Measurements from ENCODE around the gene ARFGAP3. TPM values are rescaled to one million over a fixed set of nuclear protein-coding genes. Genes with fewer than 3 reads are reported as not detected.

The ARFGAP3 gene
- total RNA-seq, 1 experiment from 2014 or later: 27.0 TPM

DNA sequence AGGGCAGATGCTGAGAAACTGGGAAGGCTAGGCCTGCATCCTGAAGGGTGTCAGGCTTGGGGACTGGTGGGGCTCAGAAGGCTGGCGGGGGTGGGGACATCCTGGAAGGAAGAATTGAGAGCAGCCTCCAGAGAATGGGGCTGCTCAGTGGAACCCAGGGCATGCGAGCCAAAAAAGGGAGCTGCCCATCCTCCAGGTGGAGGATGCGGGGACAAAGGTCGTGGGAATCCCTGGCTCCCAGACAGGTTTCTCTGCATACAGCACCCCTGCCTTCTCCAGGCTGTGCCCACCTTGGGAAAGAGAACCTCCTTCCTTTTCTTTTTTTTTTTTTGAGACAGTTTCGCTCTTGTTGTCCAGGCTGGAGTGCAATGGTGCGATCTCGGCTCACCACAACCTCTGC is 40.9 kb upstream of the ARFGAP3 start:
- Histone ChIP-seq H3K27me3 (ENCODE audit: control insufficient read depth, insufficient read depth, low read length) (no peaks in the 10 kb centered on the region), H3K27ac (ENCODE audit: low read length) (no peak overlapping the region), H3K4me1 (ENCODE audit: control insufficient read depth, insufficient read depth, low read length) (no peaks in the 10 kb centered on the region), H3K9me3 (ENCODE audit: control insufficient read depth, insufficient read depth, low read depth, low read length) (no peaks in the 10 kb centered on the region), H3K4me3 (ENCODE audit: low read depth in 2 of 2, low read length in 2 of 2) (no peak overlapping the region), H3K36me3 (ENCODE audit: control insufficient read depth, insufficient read depth, low read length) (no peaks in the 10 kb centered on the region)
- TF ChIP-seq TCF7L2 (IDR thresholded peaks at IDR 0.05; ENCODE audit: low read depth, low read length) (no peak), POLR2AphosphoS5 (IDR thresholded peaks at IDR 0.05; ENCODE audit: low read depth, low read length) (no peak), SIN3A (IDR thresholded peaks at IDR 0.05; ENCODE audit: borderline replicate concordance, insufficient read depth, low read depth, low read length) (no peak)
- TF ChIP-seq, protein P1, sequence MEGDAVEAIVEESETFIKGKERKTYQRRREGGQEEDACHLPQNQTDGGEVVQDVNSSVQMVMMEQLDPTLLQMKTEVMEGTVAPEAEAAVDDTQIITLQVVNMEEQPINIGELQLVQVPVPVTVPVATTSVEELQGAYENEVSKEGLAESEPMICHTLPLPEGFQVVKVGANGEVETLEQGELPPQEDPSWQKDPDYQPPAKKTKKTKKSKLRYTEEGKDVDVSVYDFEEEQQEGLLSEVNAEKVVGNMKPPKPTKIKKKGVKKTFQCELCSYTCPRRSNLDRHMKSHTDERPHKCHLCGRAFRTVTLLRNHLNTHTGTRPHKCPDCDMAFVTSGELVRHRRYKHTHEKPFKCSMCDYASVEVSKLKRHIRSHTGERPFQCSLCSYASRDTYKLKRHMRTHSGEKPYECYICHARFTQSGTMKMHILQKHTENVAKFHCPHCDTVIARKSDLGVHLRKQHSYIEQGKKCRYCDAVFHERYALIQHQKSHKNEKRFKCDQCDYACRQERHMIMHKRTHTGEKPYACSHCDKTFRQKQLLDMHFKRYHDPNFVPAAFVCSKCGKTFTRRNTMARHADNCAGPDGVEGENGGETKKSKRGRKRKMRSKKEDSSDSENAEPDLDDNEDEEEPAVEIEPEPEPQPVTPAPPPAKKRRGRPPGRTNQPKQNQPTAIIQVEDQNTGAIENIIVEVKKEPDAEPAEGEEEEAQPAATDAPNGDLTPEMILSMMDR (IDR thresholded peaks at IDR 0.05): no peak
- TF ChIP-seq, protein P2, sequence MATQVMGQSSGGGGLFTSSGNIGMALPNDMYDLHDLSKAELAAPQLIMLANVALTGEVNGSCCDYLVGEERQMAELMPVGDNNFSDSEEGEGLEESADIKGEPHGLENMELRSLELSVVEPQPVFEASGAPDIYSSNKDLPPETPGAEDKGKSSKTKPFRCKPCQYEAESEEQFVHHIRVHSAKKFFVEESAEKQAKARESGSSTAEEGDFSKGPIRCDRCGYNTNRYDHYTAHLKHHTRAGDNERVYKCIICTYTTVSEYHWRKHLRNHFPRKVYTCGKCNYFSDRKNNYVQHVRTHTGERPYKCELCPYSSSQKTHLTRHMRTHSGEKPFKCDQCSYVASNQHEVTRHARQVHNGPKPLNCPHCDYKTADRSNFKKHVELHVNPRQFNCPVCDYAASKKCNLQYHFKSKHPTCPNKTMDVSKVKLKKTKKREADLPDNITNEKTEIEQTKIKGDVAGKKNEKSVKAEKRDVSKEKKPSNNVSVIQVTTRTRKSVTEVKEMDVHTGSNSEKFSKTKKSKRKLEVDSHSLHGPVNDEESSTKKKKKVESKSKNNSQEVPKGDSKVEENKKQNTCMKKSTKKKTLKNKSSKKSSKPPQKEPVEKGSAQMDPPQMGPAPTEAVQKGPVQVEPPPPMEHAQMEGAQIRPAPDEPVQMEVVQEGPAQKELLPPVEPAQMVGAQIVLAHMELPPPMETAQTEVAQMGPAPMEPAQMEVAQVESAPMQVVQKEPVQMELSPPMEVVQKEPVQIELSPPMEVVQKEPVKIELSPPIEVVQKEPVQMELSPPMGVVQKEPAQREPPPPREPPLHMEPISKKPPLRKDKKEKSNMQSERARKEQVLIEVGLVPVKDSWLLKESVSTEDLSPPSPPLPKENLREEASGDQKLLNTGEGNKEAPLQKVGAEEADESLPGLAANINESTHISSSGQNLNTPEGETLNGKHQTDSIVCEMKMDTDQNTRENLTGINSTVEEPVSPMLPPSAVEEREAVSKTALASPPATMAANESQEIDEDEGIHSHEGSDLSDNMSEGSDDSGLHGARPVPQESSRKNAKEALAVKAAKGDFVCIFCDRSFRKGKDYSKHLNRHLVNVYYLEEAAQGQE (IDR thresholded peaks at IDR 0.05; ENCODE audit: insufficient read depth in 1 of 2, low read depth in 2 of 2, low read length in 1 of 2): no peak
- CTCF ChIA-PET: no interaction called here
- POLR2A ChIA-PET: no interaction called here
- ATAC-seq (no peak), DNase-seq (ENCODE audit: low read depth, low spot score) (no peak)
- intact Hi-C loops (cut with micrococcal nuclease; ENCODE audit: unreplicated experiment) (no loop called here), in situ Hi-C loops (cut with HindIII; ENCODE audit: low pct_unique_long_range_greater_than_20kb, low sequenced_read_pairs) (no loop called here)
- BruUV-seq (replicated peaks): no TSS peak

DNA sequence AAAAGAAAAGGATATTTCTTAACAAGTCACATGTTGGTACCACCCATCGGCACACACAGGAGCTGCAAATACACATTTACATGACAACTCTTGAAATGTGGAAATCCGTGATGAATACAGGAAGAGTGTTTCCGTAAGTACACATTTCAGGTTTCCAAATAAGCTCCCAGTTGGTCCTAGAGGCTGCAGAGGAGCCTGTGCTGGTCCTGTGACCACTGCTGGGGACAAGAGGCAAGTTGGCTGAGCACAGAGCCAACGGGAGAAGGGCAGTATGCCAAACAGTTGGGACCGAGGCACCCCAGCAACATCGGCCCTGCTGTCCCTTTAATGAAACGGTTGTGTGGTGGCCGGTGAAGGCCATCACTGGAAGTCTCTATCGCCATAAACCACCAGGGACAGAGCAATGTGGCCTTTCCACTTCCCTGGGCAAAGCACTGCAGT is 38.5 kb upstream of the ARFGAP3 start:
- POLR2A ChIA-PET: no interaction called here
- Histone ChIP-seq H3K9me3 (ENCODE audit: control insufficient read depth, insufficient read depth, low read depth, low read length) (no peaks in the 10 kb centered on the region), H3K27ac (ENCODE audit: low read length) (no peak overlapping the region), H3K27me3 (ENCODE audit: control insufficient read depth, insufficient read depth, low read length) (no peaks in the 10 kb centered on the region), H3K36me3 (ENCODE audit: control insufficient read depth, insufficient read depth, low read length) (no peaks in the 10 kb centered on the region), H3K4me3 (ENCODE audit: low read depth in 2 of 2, low read length in 2 of 2) (no peak overlapping the region), H3K4me1 (ENCODE audit: control insufficient read depth, insufficient read depth, low read length) (no peaks in the 10 kb centered on the region)
- TF ChIP-seq POLR2AphosphoS5 (IDR thresholded peaks at IDR 0.05; ENCODE audit: low read depth, low read length): no peak
- no peak for TF ChIP-seq SIN3A (IDR thresholded peaks at IDR 0.05; ENCODE audit: borderline replicate concordance, insufficient read depth, low read depth, low read length)
- TF ChIP-seq, protein P1 (IDR thresholded peaks at IDR 0.05): no peak
- TF ChIP-seq, protein P2 (IDR thresholded peaks at IDR 0.05; ENCODE audit: insufficient read depth in 1 of 2, low read depth in 2 of 2, low read length in 1 of 2): no peak
- TF ChIP-seq TCF7L2 (IDR thresholded peaks at IDR 0.05; ENCODE audit: low read depth, low read length): no peak
- no peak for ATAC-seq
- in situ Hi-C loops (cut with HindIII; ENCODE audit: low pct_unique_long_range_greater_than_20kb, low sequenced_read_pairs) (no loop called here), intact Hi-C loops (cut with micrococcal nuclease; ENCODE audit: unreplicated experiment) (no loop called here)
- DNase-seq (ENCODE audit: low read depth, low spot score): no peak
- CTCF ChIA-PET: no interaction called here
- no TSS peak for BruUV-seq (replicated peaks)
